IPS-NIHi7 (cell line): ENCODE results near the gene CSMD2.

Experiments used
- DNase-seq: peaks from one replicate; pipeline ENCODE4 v3.0.0; 2012; ENCODE audit warnings: mixed read lengths; ENCODE audit errors: extremely low spot score

CSMD2 gene

GRCh38 chr1:33608825-33609400, 556.1 kb downstream of the CSMD2 start:
- DNase-seq: no peak

GRCh38 chr1:33607444-33608005, 557.5 kb downstream of the CSMD2 start:
- no peak for DNase-seq

- DNase-seq: no peak
Observed at GRCh38 chr1:33606272-33606671, 558.8 kb downstream of the CSMD2 start.

GRCh38 chr1:33602271-33602670, 562.8 kb downstream of the CSMD2 start:
- DNase-seq: no peak

GRCh38 chr1:33601751-33602150, 563.3 kb downstream of the CSMD2 start:
- DNase-seq: no peak

GRCh38 chr1:33599516-33600115, 565.4 kb downstream of the CSMD2 start:
- no peak for DNase-seq

GRCh38 chr1:33588726-33589125, 576.3 kb downstream of the CSMD2 start:
- DNase-seq: no peak

GRCh38 chr1:33586795-33587194, 578.2 kb downstream of the CSMD2 start:
- no peak for DNase-seq

- no peak for DNase-seq
Observed at GRCh38 chr1:33586106-33586505, 578.9 kb downstream of the CSMD2 start.

GRCh38 chr1:33583567-33583966, 581.5 kb downstream of the CSMD2 start:
- no peak for DNase-seq

- peak; percentile 23 for DNase-seq
Observed at GRCh38 chr1:33578557-33579448, 586.2 kb downstream of the CSMD2 start.

- no peak for DNase-seq
Observed at GRCh38 chr1:33577663-33578062, 587.4 kb downstream of the CSMD2 start.

GRCh38 chr1:33576821-33577599, 588.0 kb downstream of the CSMD2 start:
- DNase-seq: no peak

GRCh38 chr1:33575324-33575879, 589.6 kb downstream of the CSMD2 start:
- no peak for DNase-seq

- DNase-seq: no peak
Observed at GRCh38 chr1:33573661-33574060, 591.4 kb downstream of the CSMD2 start.

GRCh38 chr1:33572387-33572786, 592.6 kb downstream of the CSMD2 start:
- DNase-seq: no peak

GRCh38 chr1:33569331-33569730, 595.7 kb downstream of the CSMD2 start:
- DNase-seq: no peak

GRCh38 chr1:33563699-33564098, 601.3 kb downstream of the CSMD2 start:
- DNase-seq: no peak

- no peak for DNase-seq
Observed at GRCh38 chr1:33562563-33562962, 602.5 kb downstream of the CSMD2 start.

GRCh38 chr1:33561576-33561975, 603.5 kb downstream of the CSMD2 start:
- DNase-seq: no peak

- no peak for DNase-seq
Observed at GRCh38 chr1:33560680-33561079, 604.4 kb downstream of the CSMD2 start.
